ENCODE data around the gene RBBP8NL. TPM values are rescaled to one million over a fixed set of nuclear protein-coding genes. Genes with fewer than 3 reads are reported as not detected.
"Not testable (repeated sequence)": the region's sequence is repeated elsewhere in the genome, so short reads cannot be mapped to it uniquely, and the experiment has no call there.

RBBP8NL gene
- total RNA-seq, 6 experiments from 2014 or later = not detected

DNA sequence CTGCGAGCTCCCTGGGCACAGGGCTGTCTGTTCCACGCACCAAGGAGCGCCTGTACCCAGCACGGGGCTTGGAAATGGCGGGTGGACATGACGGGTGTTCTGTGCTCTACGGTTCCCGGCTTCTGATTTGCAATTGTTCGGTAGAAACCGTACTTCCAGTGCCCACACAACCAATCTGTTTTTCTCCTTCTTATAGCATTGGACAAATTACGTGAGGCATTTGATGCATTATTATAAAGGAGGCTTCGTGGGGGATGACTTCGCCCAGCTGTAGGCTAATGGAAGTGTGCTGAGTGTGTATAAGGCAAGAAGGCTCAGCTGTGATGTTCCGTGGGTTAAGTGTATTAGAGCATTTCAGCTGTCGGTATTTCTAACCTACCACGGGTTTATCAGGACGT is 50.3 kb downstream of the RBBP8NL start:
- Mint-ChIP-seq H3K27ac (no peak overlapping the region), H3K4me1 (ENCODE audit: low read depth) (no peaks in the 10 kb centered on the region), H3K27me3 (ENCODE audit: insufficient read depth) (peaks cover 3% of the 10 kb centered on the region), H3K4me3 (no peak overlapping the region), H3K9me3 (peaks cover 8% of the 10 kb centered on the region), H3K36me3 (ENCODE audit: low read depth) (peaks cover 5% of the 10 kb centered on the region)
- TF ChIP-seq, protein P1, sequence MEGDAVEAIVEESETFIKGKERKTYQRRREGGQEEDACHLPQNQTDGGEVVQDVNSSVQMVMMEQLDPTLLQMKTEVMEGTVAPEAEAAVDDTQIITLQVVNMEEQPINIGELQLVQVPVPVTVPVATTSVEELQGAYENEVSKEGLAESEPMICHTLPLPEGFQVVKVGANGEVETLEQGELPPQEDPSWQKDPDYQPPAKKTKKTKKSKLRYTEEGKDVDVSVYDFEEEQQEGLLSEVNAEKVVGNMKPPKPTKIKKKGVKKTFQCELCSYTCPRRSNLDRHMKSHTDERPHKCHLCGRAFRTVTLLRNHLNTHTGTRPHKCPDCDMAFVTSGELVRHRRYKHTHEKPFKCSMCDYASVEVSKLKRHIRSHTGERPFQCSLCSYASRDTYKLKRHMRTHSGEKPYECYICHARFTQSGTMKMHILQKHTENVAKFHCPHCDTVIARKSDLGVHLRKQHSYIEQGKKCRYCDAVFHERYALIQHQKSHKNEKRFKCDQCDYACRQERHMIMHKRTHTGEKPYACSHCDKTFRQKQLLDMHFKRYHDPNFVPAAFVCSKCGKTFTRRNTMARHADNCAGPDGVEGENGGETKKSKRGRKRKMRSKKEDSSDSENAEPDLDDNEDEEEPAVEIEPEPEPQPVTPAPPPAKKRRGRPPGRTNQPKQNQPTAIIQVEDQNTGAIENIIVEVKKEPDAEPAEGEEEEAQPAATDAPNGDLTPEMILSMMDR (IDR thresholded peaks at IDR 0.05) = no peak
- no peak for DNase-seq

DNA sequence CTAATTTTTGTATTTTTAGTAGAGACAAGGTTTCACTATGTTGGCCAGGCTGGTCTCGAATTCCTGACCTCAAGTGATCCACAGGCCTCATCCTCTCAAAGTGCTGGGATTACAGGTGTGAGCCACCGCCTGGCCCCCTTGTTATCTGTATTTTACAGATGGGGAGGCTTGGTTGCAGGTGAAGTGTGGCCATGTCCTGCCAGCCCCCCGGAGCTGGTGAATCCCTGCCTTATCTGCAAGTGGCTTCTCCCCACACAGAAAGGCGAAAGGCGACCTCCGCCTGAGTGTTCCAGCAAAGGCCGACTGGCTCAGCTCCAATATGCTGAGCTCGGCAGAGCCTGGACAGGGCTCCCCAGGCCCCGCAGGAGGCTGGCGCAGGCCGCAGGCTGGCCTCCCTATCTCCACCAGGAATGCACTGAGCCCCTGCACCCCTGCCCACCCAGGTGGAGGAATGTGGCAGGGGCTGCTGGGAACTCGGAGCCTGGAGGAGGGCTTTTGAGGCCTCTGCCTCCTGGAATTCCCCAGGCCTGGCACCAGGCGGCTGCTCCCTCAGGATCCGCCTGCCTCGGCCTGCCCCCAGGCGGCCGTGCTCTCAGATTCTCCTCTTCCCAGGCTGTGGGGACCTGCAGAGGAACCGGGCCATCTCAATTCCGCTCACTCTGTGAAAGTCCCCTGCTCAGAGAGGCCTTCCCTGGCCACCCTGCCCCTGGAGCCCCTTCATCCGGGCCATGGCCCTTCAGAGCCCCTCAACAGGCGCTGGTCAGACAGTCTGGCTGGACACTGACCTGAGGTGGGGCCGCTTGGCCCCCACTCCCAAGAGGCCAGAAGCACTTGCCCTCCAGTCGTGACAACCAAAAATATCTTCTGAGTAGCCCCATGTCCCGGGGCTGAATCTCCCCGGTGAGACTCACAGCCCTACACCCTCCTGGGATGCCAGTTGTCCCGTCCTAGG is 51.0 kb downstream of the RBBP8NL start:
- Mint-ChIP-seq H3K36me3 (ENCODE audit: low read depth) (no peaks in the 10 kb centered on the region), H3K27ac (no peak overlapping the region), H3K27me3 (ENCODE audit: insufficient read depth) (peaks cover 3% of the 10 kb centered on the region; the same call in 1 of the 2 replicates)

DNA sequence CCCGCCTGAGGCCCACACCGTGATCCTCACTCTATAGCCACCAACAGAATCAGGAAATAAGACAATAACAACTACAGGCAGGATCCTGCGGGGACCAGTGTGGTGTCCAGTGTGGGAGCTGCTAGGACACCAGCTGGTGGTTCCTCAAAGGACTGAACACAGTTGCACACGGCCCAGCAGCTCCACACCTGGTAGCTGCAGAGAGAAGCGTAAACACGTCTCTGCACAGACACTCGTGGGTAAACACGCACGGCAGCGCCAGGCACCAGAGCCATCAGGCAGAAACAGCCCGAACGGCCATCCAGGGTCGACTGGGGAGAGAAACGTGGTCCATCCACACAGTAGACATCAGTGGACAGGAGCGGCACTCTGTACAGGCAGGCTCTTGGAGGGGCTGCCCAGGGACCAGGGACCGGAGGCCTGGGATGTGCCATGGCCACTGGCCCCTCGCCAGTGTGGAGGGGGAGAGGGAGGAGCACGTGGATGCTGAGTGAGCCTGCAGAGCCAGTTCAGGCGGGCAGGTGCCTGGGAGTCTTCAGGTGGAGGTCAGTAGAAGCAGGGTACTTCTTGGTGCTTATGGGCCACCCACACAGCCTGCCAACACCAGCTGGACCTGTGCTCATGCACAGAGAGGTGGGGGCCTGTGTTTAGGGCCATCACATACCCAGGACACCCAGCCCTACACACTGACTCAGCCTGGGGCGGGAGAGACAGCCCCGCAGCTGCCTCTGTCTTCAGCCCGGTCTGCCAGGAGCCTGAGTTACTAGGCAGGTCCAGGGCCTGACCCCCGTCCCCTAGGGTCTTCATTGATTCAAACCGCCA is 52.8 kb downstream of the RBBP8NL start:
- no peaks in the 10 kb centered on the region for H3K36me3 Mint-ChIP-seq (ENCODE audit: low read depth)
- peaks cover 3% of the 10 kb centered on the region; the same call in 1 of the 2 replicates for H3K9me3 Mint-ChIP-seq
- DNase-seq = no peak
- H3K4me3 Mint-ChIP-seq = no peak overlapping the region
- peaks cover 9% of the 10 kb centered on the region for H3K4me1 Mint-ChIP-seq (ENCODE audit: low read depth)
- H3K27ac Mint-ChIP-seq = no peak overlapping the region
- H3K27me3 Mint-ChIP-seq (ENCODE audit: insufficient read depth) = peaks cover 3% of the 10 kb centered on the region; the same call in 1 of the 2 replicates
- TF ChIP-seq, protein P1 (IDR thresholded peaks at IDR 0.05) = no peak

More for the DNA sequence above, 51.0 kb downstream of the RBBP8NL start:
- Mint-ChIP-seq H3K4me3 (no peak overlapping the region), H3K4me1 (ENCODE audit: low read depth) (no peaks in the 10 kb centered on the region), H3K9me3 (peaks cover 3% of the 10 kb centered on the region; the same call in 1 of the 2 replicates)
- DNase-seq = no peak
- TF ChIP-seq, protein P1 (IDR thresholded peaks at IDR 0.05) = peak; percentile 36; the same call in 1 of the 2 replicates

DNA sequence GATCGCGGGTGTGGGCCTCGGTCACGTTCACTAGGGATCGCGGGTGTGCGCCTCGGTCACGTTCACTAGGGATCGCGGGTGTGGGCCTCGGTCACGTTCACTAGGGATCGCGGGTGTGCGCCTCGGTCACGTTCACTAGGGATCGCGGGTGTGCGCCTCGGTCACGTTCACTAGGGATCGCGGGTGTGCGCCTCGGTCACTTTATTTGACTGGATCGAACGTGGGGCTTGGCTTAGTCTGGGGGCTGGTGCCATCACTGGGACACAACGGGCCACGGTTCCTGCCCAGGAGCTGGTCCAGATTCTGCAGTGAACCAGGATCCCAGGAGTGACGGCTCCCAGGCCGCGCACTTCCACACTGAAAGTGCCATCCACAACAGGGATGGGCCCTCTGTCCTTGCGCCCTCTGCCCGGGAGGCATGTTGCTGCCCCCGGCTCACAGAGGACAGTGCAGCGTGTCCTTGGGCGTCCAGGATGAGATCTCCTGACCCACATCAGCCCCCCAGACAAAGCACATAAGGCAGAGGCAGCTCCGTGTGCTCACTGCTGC is 53.6 kb downstream of the RBBP8NL start:
- not testable (repeated sequence) for H3K36me3 Mint-ChIP-seq (ENCODE audit: low read depth); H3K9me3 Mint-ChIP-seq; DNase-seq; H3K27ac Mint-ChIP-seq; H3K27me3 Mint-ChIP-seq (ENCODE audit: insufficient read depth); H3K4me3 Mint-ChIP-seq
- H3K4me1 Mint-ChIP-seq (ENCODE audit: low read depth) = peaks cover 17% of the 10 kb centered on the region

DNA sequence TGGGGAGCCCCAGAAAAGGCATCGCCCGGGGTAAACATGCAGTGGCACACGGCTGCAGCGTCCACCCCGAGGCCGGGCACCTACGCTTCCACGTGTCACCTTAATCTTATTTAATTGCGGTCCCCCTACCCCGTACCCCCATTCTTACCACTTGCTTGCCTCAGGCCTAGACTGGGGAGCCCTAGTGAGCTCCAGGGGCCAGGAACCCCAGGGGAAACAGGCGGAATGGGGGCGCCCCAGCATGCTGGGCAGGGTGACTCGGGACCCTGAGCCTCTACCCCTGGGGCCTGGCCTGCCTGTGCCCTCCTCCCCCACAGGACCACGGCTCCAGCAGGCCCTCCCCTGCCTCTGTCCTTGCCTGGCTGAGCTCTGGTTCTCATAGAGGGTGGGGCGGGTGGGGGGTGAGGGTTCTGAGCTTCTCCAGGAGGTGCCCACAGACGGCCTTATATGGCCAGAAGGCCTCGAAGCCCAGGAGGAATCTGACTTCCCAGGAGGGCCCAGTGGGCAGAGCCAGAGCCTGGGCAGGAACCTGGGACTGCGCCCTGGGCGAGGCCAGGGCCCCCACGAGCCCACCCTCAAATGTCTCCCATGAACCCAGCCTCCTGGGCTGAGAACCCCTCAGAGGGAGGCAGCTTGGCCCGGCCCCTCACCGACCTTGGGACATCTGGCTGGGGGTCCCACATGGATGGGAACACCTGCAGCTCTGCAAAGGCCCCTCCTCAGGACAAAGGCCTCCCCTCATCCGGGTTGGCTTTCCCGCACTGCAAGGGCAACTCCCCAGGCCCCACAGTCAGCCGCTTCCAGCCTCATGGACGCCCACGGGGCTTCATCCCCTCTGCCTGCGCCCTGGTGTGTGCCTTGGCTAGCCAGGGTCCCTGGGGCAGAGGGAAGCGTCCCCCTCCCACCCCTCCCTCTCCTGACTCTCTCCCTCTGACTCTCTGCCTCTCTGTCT is 55.0 kb downstream of the RBBP8NL start:
- Mint-ChIP-seq H3K4me3 (no peak overlapping the region), H3K4me1 (ENCODE audit: low read depth) (peaks cover 17% of the 10 kb centered on the region), H3K36me3 (ENCODE audit: low read depth) (no peaks in the 10 kb centered on the region), H3K27me3 (ENCODE audit: insufficient read depth) (peaks cover 6% of the 10 kb centered on the region; the same call in 1 of the 2 replicates), H3K9me3 (peaks cover 3% of the 10 kb centered on the region; the same call in 1 of the 2 replicates), H3K27ac (no peak overlapping the region)
- TF ChIP-seq, protein P1 (IDR thresholded peaks at IDR 0.05) = no peak
- DNase-seq = no peak
